Ascending aorta (tissue), 2 donors: ENCODE data around the gene SLC12A6. TPM values are rescaled to one million over a fixed set of nuclear protein-coding genes. Genes with fewer than 3 reads are reported as not detected.
"Not testable (repeated sequence)": the region's sequence is repeated elsewhere in the genome, so short reads cannot be mapped to it uniquely, and the experiment has no call there.

Experiments
- DNase-seq, 2 donors: peaks; one replicate each; pipeline ENCODE4 v3.0.0-alpha.2; 2019; ENCODE audit warnings: low spot score in 2 of 2
- H3K27ac ChIP-seq, 2 donors: fragments of 200-600 bp; sonication (generic); one replicate each; pipeline ENCODE4 v1.5.1; 2016 to 2017; ENCODE audit warnings: mild to moderate bottlenecking in 1 of 2
- H3K27me3 ChIP-seq: fragments of 200-600 bp; sonication (generic); one replicate; pipeline ENCODE4 v1.5.1; 2017
- H3K36me3 ChIP-seq, 2 donors: fragments of 200-600 bp; sonication (generic); one replicate each; pipeline ENCODE4 v1.5.1; 2016
- H3K4me1 ChIP-seq, 2 donors: fragments of 200-600 bp; sonication (generic); one replicate each; pipeline ENCODE4 v1.5.1; 2016 to 2017; ENCODE audit warnings: mild to moderate bottlenecking in 1 of 2
- H3K4me3 ChIP-seq, 2 donors: fragments of 200-600 bp; sonication (generic); one replicate each; pipeline ENCODE4 v1.5.1; 2016 to 2017; ENCODE audit warnings: mild to moderate bottlenecking in 1 of 2
- H3K9me3 ChIP-seq, 2 donors: fragments of 200-600 bp; sonication (generic); one replicate each; pipeline ENCODE4 v1.5.1; 2016
- intact Hi-C: fragments of 100-400 bp; cut with DNase I; formaldehyde crosslinking; loops from one replicate; pipeline ENCODE4 v1.15.1; 2023
- total RNA-seq: library from RNA; depleted of rRNA; stranded (reverse); fragments of >200 nt; gene quantifications from one replicate; pipeline ENCODE4 v1.1.0, GENCODE V29; 2016
- TF ChIP-seq, protein P1 (sequence below), 3 experiments: fragments of 200-600 bp in 2 of 3; fragments of 450-650 bp in 1 of 3; sonication (generic) in 2 of 3; IDR thresholded peaks; one replicate each; pipeline ENCODE4 v1.5.1; 2016 to 2019; ENCODE audit warnings: antibody characterized with exemption in 3 of 3, mild to moderate bottlenecking in 1 of 3, moderate library complexity in 1 of 3

Gene SLC12A6
- total RNA-seq, 1 donor from 2014 or later, result 65.8 TPM

GRCh38 chr15:34342737-34343575 lies 5.4 kb upstream of the SLC12A6 start, which contains the start of the genes NOP10 and NUTM1:
Gene NOP10 (minus strand): TSS chr15:34343136. CDS start chr15:34343073, 63 bp downstream.
Gene NUTM1 (plus strand): TSS chr15:34343315. CDS start chr15:34343697, 382 bp downstream.
- no peaks in the 10 kb centered on the region for H3K27me3 ChIP-seq
- DNase-seq, result peak; percentile 63 to 95
- peaks cover 3 to 8% of the 10 kb centered on the region in 2 donors for H3K36me3 ChIP-seq
- peak within 1 kb of the TSS; percentile 67 to 77 for H3K4me3 ChIP-seq
- H3K9me3 ChIP-seq, result no peaks in the 10 kb centered on the region
- TF ChIP-seq, protein P1, sequence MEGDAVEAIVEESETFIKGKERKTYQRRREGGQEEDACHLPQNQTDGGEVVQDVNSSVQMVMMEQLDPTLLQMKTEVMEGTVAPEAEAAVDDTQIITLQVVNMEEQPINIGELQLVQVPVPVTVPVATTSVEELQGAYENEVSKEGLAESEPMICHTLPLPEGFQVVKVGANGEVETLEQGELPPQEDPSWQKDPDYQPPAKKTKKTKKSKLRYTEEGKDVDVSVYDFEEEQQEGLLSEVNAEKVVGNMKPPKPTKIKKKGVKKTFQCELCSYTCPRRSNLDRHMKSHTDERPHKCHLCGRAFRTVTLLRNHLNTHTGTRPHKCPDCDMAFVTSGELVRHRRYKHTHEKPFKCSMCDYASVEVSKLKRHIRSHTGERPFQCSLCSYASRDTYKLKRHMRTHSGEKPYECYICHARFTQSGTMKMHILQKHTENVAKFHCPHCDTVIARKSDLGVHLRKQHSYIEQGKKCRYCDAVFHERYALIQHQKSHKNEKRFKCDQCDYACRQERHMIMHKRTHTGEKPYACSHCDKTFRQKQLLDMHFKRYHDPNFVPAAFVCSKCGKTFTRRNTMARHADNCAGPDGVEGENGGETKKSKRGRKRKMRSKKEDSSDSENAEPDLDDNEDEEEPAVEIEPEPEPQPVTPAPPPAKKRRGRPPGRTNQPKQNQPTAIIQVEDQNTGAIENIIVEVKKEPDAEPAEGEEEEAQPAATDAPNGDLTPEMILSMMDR (IDR thresholded peaks at IDR 0.05), result peak; percentile 93 to 96 (median 95)
- H3K4me1 ChIP-seq, result peaks cover 7 to 13% of the 10 kb centered on the region in 2 donors
- intact Hi-C loops, result loop anchor here (1.0 to 10.0 kb wide), 4 partner anchors 24 to 288 kb away; partner anchors contain the start of genes EMC7, LPCAT4 and PGBD4
- peak within 1 kb of the TSS; percentile 71 to 87 for H3K27ac ChIP-seq

DNA sequence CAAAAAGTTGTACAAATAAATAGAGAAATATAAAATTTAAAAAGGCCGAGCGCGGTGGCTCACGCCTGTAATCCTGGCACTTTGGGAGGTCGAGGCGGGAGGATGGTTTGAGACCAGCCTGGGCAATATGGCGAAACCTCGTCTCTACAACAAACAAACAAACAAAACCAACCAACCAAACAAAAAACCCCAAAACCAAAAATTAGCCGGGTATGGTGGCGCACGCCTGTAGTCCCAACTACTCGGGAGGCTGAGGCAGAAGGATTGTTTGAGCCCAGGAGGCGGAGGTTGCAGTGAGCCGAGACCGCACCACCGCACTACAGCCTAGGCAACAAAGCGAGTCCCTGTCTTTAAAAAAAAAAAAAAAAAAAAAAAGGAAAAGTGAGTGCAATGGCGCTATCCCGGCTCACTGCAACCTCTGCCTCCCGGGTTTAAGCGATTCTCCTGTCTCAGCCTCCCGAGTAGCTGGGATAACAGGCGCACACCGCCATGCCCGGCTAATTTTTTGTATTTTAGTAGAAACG lies 4.7 kb upstream of the SLC12A6 start:
- not testable (repeated sequence) for H3K36me3 ChIP-seq, H3K9me3 ChIP-seq, DNase-seq, H3K27me3 ChIP-seq
- Histone ChIP-seq H3K4me3 (peak overlapping the region; percentile 67 to 77), H3K4me1 (peaks cover 7 to 13% of the 10 kb centered on the region in 2 donors), H3K27ac (peak overlapping the region; percentile 71 to 87)
- intact Hi-C loops, result loop anchor here (5.0 to 10.0 kb wide), 2 partner anchors 240 to 287 kb away; partner anchors contain the start of genes EMC7 and PGBD4

- Histone ChIP-seq H3K36me3 (peaks cover 3 to 8% of the 10 kb centered on the region in 2 donors), H3K4me1 (peaks cover 10 to 13% of the 10 kb centered on the region in 2 donors), H3K9me3 (no peaks in the 10 kb centered on the region), H3K27me3 (no peaks in the 10 kb centered on the region), H3K4me3 (peak overlapping the region; percentile 67 to 77), H3K27ac (no peak overlapping the region)
- intact Hi-C loops, result loop anchor here (5.0 to 10.0 kb wide), 2 partner anchors 239 to 287 kb away; partner anchors contain the start of genes EMC7 and PGBD4
- DNase-seq, result no peak
- TF ChIP-seq, protein P1 (IDR thresholded peaks at IDR 0.05), result no peak
These were observed 4.0 kb upstream of the SLC12A6 start for GRCh38 chr15:34341381-34342212.

GRCh38 chr15:34339946-34340345 lies 2.4 kb upstream of the SLC12A6 start:
- H3K4me1 ChIP-seq, result peaks cover 10 to 15% of the 10 kb centered on the region in 2 donors
- H3K4me3 ChIP-seq, result no peak overlapping the region
- DNase-seq, result no peak
- H3K9me3 ChIP-seq, result no peaks in the 10 kb centered on the region
- no peaks in the 10 kb centered on the region for H3K27me3 ChIP-seq
- H3K36me3 ChIP-seq, result peaks cover 3 to 8% of the 10 kb centered on the region in 2 donors
- H3K27ac ChIP-seq, result no peak overlapping the region
- intact Hi-C loops, result loop anchor here (2.0 to 10.0 kb wide), 4 partner anchors 115 to 285 kb away; partner anchors contain the start of genes EMC4, EMC7 and PGBD4
- TF ChIP-seq, protein P1 (IDR thresholded peaks at IDR 0.05), result no peak

DNA sequence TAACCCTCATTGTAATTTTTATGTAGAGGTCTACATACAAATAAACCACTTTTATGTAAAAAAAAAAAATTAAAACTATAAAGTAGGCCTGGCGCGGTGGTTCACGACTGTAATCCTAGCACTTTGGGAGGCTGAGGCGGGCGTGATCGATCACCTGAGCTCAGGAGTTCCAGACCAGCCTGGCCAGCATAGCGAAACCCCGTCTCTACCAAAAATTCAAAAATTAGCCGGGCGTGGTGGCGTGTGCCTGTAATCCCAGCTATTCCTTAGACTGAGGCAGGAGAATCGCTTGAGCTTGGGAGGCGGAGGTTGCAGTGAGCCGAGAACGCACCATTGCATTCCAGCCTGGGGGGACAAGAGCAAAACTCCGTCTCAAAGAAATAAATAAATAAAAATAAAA lies 766 bp upstream of the SLC12A6 start:
- TF ChIP-seq, protein P1 (IDR thresholded peaks at IDR 0.05), result no peak
- H3K9me3 ChIP-seq, result no peaks in the 10 kb centered on the region
- H3K4me1 ChIP-seq, result peaks cover 10 to 22% of the 10 kb centered on the region in 2 donors
- H3K4me3 ChIP-seq, result peak overlapping the region; percentile 71 to 99
- intact Hi-C loops, result loop anchor here (2.0 to 5.0 kb wide), 2 partner anchors 114 to 249 kb away; partner anchors contain the start of gene EMC4
- peak overlapping the region; percentile 74 to 90 for H3K27ac ChIP-seq
- peaks cover 3 to 8% of the 10 kb centered on the region in 2 donors for H3K36me3 ChIP-seq
- H3K27me3 ChIP-seq, result no peaks in the 10 kb centered on the region
- DNase-seq, result no peak
